KG1 (cell line): ENCODE measurements around the gene LRRC4C.

ENCODE experiments used
- DNase-seq: peaks from one replicate; lab custom pipeline; 2025; lab: John Stamatoyannopoulos, UW

The LRRC4C gene

DNA sequence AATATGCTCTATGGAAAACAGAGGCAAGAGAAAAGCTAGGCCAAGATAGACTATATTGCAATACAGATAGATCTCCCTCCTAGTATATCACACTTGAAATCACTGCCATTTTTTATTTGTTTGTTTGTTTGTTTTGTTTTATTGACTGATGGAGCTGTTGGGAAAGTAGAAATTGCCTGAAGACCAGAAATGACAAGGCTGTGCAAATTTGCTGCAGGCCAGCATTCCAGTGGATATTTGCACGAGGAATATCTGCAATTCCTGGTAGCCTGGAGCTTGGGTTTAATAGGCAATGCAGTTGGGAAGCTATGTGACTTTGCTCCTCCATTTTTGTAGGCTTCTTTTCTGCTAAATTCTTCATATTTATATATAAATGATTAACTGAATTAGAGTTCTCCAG lies 991.7 kb downstream of the LRRC4C start:
- DNase-seq: no peak

DNA sequence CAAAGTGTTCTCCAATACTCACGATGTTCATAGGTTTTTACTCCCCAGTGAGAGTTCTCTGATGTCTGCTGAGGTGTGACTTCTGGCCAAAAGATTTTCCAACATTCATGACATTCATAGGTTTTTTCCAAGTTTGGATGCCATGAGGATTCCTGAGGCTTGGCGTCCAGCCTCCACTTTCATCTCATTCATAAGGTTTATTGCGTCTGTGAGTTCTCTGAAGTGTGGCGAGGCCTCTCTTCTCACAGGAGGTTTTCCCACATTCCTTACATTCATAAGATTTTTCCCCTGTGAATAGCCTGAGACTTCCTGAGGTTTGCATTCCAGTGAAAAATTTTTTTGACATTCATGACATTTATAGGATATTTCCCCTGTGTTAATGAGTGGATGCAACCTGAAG lies 1014.1 kb downstream of the LRRC4C start:
- no peak for DNase-seq

DNA sequence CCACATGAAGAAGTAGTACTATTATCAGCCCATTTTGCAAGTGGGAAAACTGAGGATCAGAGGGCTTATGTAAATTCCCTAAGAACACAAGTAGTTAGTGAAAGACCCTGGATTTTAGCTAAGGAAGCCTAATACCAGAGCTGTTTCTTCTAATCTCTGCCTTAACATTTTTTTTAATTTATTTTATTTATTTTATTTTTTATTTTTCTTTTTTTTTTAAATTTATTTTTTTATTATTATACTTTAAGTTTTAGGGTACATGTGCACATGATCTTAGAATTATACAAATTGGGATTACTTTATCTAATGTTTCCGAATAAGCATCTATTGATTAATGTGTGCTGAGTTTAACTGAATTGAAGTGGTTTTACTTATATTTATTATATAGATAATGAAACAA lies 1015.3 kb downstream of the LRRC4C start:
- no peak for DNase-seq

DNA sequence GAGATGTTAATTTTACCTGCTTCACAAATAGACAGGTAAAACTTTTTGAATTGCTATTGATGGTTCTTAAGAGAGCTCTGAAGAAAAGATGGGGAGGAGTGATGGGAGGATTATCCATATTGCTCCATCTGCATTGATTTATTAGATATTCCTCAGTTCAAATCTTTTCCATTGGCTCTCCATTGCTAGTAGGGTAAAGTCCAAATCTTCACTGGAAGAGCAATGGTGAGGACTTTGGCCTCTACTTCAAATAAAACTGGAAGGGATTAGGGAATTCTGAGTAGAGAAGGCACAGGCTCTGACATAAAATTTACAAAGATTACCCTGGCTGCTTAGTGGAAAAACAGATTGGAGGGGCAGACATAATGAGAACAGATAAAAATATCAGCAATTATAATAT lies 1024.1 kb downstream of the LRRC4C start:
- no peak for DNase-seq

DNA sequence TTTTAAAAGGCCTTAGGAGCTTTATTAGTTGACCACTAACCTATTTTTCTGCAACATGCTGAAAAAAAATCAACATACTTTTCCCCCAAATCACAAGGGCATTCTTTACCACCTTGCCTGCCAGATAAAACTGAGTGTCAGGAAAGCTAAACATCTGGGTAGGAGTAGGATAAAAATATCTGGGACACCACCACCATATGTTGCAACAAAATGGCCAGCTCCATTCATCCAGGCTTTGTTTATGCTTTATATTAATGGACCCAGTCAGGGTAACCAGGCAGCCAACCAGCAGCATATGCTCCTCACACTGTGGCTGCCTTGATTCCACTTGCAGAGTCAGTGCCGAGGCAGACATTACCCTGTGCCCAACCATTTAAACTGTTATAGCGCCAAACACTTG lies 1024.5 kb downstream of the LRRC4C start:
- DNase-seq: no peak

DNA sequence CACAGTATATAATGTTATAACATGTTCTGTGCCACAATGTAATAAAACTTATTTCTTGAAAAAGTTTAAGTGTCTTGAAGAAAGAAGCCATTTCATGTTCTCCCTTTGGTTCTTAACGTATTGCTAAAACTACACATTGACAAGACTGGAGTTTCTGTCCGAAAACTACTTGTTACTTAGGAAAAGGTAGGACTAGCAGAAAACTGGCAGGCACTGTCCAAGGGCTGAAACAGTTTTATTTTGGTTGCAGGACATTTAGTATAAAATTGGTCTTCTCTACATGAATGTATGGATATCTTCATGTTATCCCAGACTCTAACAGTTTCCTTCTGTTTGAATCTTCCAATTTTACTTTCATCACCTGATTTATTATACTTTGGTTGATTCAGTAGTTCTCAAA lies 1027.1 kb downstream of the LRRC4C start:
- no peak for DNase-seq

DNA sequence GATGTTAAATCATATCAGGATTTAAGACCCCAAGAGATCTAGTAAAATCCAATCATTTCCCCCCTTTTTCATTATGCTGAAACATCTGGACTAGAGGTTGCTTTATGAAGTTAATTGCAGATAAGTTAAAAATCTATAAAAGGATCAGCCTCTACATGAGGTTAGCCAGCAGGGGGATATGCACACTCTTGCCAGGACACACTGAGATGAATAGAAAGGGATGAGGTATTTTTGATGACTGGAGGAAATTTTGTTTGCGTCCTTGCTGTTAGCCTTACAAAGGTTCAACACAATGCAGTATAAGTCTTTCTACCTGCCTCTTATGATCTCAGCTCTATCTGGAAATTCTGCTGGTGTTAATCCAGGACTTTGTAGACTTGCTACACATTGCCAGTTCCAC lies 1034.3 kb downstream of the LRRC4C start:
- DNase-seq: no peak

DNA sequence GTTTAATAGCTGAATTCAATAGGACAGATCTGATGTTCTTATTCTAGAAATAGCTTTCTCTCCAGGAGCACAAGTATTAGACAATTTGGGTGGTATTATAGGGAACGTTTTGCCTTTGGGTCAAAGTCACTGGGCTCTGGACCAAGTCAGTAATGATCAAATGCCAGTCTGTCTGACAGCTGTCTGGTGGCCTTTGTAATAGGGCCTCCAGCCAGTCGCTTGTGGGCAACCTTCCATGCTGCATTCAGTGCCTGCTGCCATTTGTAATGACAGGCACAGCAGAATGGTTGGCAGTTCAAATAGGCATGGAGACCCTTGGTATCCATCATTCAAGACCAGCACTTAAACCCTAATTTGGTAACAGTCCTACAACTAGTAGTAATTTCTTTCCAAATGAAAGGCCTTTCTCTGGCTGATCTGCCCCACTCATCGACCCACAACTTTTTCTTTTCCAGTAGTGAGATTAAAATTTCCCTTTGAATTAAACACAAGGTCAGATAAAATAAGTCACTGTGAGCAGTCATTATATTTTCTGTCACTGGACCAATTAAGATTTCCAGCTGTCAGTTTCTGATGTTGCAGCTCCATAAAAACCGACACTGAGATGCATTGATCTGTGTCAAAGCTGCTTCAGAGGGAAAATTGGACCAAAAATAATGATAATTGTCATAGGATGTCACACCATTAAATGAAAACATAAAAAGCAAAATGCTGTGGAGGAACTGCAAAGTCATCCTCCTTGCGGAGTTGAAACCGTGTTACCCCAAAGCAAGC lies 1038.1 kb downstream of the LRRC4C start:
- no peak for DNase-seq

DNA sequence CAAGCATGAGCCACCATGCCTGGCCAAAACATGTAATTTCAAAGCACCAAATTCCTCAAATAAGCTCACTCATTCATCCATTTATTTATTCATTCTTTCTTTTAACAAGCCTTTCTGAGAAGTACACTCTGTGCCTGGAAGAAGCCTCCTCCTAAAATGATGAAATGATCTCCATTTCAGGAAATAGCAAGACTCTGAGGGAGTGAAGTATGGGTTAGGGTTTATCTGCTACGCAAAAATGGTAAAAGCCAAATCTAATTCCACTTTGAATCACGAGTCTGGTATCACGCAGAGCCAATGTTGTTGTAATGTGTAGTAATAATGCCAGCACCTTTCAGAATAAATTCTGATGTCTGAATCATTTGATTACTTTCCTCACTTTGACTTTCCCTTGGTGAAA lies 1041.8 kb downstream of the LRRC4C start:
- no peak for DNase-seq

DNA sequence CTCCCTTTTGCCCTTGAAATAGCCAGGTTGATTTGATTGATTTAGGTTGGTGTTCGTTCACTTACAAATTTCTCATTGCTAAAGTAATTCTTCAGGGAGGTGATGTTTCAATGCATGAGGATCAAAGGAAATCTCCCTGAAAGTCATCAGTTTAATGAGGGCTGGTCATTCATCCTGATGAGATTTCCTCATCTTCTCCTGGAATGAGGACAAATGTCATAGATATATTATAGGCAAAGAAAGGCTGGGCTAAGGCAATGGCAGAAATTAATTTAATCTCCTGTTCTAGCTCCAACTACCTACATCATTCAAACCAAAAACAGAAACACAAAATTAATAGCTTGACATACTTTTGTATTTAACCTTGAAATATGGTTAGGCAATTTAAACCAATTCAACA lies 1052.1 kb downstream of the LRRC4C start:
- no peak for DNase-seq

DNA sequence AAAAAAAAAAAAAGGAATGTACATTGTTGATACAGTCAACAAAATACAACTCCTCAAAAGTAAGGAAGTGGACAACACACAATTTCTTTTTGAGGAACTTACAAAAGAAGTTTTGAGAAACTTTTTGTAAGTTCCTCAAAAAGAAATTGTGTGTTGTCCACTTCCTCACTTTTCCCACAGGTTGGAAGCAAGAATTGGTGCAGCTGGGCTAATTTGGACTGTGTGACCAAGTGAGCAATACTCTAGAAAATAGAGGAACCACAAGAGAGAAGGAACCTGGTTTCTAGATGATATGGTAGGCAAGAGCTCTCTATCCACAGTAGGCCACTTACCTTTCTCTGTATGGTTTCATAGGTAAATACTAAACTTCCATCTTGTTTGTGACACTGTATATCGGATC lies 1053.8 kb downstream of the LRRC4C start:
- no peak for DNase-seq

DNA sequence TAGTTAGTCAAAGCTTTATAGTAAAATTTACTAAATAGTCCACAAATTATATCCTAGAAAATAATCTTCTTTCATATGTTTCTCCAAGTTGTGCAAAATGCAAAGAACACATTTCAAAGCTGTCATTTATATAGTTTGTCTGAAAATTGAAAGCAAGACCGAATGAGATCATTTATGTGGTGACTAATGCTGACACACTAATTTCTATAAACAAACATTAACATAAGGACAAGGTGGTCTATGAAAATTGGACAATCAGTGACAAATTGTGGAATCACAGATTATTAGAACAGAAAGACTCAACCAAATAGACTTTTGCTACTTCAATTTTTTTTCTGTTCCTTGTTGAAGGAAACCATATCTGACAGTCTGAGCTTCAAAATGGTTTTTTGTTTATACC lies 1056.1 kb downstream of the LRRC4C start:
- no peak for DNase-seq

DNA sequence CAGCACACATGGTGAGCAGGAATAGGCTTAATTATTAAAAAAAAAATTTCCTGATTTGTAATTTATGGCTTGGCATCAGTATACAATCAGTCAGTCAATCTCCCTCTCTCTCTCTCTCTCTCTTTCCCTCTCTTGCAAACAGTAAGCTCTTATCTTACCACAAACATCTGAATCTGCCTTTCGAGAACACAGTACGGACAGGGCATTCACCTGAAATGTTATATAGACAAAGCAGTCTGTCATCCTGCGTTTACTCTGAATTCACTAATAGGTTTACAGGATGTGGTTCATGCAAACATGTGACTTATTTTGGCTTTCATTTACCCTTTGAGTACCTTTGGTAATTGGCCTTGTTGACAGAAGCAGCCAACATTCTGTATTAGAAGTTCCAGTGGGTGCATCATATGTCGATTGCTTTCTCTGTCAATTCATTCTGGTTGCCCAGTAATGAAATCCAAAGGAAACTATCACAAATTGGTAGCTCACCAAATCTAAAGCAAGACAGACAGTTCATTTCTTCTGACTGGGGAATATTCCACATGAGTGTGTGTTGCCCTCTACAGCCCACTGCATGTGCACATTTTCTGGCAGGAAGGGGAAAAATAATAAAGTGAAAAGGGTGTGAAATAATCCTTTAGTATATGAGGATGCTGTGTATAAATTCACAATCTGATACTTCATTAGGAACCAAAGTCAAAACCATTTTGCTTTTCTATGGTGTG lies 1058.2 kb downstream of the LRRC4C start:
- no peak for DNase-seq

DNA sequence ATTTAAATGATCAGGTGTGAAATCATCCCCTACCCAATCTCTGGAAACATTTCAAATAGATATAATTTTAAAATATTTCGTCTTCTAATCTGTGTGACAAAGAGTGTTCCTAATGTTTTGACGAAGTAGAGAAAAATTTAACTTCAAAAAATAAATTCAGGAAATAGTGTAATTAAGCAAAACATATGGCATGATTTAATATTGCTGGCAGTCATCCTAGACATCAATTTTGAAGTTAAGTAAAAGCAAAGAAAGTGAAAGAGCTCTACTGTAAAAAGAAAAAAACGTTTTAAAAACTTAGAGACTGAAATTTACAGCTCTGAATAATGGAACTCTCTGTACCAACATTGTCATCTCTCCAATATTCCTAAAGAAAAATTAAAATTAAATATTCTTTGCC lies 1062.3 kb downstream of the LRRC4C start:
- no peak for DNase-seq

DNA sequence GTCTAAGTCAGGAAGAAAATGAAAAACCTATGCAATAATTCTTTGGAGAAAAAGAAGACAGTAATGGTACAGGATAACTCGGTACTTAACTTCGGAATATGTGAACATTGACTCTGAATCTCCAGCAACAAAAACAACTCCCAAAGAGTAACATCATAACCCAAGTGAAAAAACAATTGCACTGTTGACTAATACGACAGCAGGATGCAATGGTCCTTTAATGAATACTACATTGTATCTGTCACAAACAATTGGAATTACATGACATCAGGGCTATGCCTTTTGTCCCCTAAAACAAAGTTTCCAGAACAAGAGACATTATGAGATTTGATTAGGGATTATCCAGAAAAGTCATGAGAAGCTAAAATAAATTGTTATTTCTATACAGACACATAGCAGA lies 1065.9 kb downstream of the LRRC4C start:
- DNase-seq: no peak

DNA sequence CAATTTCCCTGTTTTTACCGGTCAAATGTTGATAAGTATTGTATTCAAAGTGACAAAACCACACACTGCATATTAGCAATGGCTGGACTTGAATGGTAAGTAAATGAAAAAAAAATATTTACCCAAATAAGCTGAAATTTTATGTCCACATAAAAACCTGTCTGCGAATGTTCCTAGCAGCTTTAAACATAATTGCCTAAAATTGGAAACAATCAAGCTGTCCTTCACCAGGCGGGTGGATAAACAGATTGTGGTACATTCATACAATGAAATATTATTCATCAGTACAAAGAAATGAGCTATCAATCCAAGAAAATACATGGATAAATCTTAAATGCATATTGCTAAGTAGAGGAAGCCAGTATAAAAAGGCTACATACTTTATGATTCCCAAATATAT lies 1067.8 kb downstream of the LRRC4C start:
- no peak for DNase-seq

DNA sequence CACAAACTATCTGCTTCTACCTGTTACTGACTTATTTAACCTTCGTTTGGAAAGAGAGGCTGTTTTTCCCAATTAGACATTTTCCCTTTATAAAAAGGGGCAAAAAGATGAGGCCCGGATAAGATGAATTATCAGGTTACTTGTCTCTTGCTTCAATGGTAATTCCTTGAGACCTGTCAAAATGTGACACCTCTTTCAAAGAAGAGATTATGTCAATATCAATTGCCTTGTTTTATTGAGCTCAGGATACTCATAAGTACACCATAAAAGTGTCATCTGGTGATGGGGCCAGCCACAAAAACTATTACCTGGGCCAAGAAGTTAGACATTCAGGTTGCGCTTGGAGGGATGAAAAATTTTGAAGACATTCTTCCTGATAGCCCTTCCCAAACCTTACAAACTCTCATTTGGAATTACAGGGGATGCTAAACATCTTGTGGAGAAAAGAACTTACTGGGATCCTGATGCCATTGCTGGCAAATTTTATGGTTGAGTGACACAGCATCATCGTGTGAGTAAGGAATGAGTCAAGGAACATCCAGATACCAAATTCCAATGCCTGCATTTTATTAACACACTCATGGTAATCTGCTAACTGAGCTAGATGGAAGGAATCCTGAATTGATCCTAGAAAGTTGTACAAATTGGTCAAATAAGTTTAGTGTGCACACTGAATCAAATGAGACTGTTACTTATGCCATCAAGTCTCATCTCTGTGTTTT lies 1071.2 kb downstream of the LRRC4C start:
- no peak for DNase-seq

DNA sequence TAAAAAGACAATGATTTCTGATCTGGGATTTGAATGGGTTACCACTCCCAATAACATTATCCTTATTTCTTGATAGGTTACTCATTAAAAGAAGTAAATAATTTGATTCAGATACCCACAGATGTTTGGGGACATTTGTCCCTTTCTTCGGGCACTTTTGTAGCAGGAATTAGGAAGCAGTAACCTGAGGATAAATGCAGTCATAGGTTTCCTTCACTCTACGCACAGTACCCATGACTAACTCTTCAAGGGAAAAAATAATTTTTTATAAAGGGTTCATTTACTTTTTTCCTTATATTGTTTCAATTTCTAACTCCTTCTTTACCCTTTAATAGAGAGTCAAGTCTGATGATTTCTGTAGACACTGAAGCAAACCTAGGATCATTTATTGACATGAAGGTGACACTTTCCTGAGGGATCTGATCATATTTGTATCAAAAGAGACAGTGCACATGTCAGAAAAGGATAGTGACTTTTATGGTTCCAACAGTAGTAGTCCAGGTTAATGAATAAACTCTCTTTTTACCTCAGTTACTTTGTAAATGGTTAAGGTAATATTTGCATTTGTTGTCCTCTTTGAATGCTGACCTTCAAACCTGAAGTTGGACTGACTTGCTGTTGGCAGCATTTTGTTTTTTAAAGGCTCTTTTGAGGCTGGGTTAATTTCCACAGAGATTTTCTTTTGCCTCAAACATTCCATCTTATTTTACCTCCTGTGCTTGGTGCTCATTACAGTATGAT lies 1072.0 kb downstream of the LRRC4C start:
- no peak for DNase-seq

DNA sequence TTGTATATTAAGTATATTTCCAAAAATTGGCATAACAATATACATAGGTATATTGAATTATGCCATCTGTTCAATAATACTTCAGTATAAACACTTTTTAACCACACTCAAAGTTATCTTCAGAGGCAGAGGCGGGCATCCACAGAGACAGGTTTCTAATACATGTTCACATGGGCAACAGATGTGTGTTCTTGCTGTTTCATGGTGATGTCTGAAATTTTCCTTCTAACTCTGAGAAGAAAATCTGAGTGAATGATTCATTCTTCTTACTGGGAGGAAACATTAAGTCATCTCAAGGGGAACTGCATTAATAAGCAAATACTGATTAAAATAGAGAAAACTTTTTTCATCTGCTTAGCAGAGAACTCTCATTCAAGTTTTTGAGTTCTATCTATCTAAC lies 1074.5 kb downstream of the LRRC4C start:
- no peak for DNase-seq

DNA sequence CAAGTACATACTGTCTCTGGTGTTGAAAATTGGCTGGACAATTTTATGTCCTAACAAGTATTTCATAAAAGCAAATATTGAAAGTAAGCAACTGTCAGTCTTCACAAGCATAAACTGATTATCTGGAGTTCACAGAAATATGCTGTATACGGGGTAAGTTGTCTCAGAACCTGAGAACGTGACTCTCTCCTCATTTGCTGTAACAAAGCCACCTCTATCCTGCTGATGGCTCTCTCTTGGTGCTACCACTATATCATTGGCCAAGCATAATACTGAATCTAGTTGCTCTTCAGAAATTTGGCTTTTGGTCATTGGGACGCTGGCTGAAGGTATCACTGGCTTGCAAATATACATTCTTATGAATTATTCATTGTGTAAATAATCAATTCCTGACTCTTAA lies 1078.0 kb downstream of the LRRC4C start:
- no peak for DNase-seq

DNA sequence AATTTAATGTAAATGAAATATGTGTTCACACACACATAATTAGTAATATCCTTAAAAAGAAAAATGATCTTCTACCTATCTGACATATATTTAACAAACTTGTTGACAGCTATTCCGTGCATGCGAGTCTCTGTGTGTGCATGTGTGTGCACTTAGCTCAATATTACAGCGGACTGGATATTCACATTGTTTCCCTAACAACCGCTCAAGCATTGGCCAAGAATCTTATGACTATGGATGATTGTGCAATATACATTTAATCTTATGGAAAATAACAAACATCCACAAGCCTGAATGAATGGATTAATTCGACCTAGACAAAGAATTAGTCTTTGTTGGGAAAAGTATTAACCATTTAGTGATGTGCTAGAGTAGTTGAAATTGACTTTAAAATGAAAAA lies 1078.6 kb downstream of the LRRC4C start:
- DNase-seq: no peak

DNA sequence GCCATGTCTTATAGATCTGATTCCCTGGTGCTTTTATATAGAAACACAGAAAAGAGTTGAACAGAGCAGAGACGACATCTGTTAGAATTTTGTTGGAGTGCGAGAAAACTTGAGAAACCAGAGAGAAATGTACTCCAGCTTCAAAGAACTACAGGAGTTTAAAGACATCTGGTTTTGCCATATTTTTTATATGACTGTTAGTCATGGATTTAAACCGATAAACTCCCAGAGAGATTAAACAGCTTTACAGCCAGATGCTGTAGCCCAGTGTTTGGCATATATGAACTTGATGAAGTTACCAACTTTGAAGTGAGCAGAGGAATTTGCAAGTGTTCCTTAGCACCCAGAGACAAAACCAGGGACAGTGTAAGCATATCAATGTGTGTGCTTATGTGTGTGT lies 1083.1 kb downstream of the LRRC4C start:
- no peak for DNase-seq
